Karpas-422 (cell line): Measurements from ENCODE around the gene MRAP. TPM values are rescaled to one million over a fixed set of nuclear protein-coding genes. Genes with fewer than 3 reads are reported as not detected.

ENCODE experiments used
- DNase-seq: peaks from one replicate; pipeline ENCODE4 v3.0.0-alpha.2; 2015
- H2AFZ ChIP-seq: fragments of 200-600 bp; sonication (generic); 2 replicates; pipeline ENCODE4 v1.6.1; 2014; ENCODE audit warnings: antibody characterized with exemption, low read length, mixed read lengths
- H3K27ac ChIP-seq: fragments of 200-600 bp; sonication (generic); 2 replicates; pipeline ENCODE4 v1.5.1; 2014; ENCODE audit warnings: mild to moderate bottlenecking, low read length, moderate library complexity
- H3K27me3 ChIP-seq: fragments of 200-600 bp; sonication (generic); 2 replicates; pipeline ENCODE4 v1.6.1; 2014; ENCODE audit warnings: low read length, mixed read lengths
- H3K36me3 ChIP-seq: fragments of 200-600 bp; sonication (generic); 2 replicates; pipeline ENCODE4 v1.6.1; 2014; ENCODE audit warnings: low read length, mixed read lengths; ENCODE audit not compliant: insufficient read depth
- H3K4me1 ChIP-seq: fragments of 200-600 bp; sonication (generic); 2 replicates; pipeline ENCODE4 v1.6.1; 2014; ENCODE audit warnings: mild to moderate bottlenecking, low read length, mixed read lengths
- H3K4me2 ChIP-seq: fragments of 200-600 bp; sonication (generic); 2 replicates; pipeline ENCODE4 v1.6.1; 2014; ENCODE audit warnings: low read length, low read depth, mild to moderate bottlenecking; ENCODE audit not compliant: poor library complexity, severe bottlenecking
- H3K4me3 ChIP-seq: fragments of 200-600 bp; sonication (generic); 2 replicates; pipeline ENCODE4 v1.5.1; 2014; ENCODE audit warnings: mild to moderate bottlenecking, antibody characterized with exemption, low read length, mixed read lengths
- H3K79me2 ChIP-seq: fragments of 200-600 bp; sonication (generic); 2 replicates; pipeline ENCODE4 v1.6.1; 2014; ENCODE audit warnings: mild to moderate bottlenecking, low read length, mixed read lengths
- H3K9ac ChIP-seq: fragments of 200-600 bp; sonication (generic); 2 replicates; pipeline ENCODE4 v1.6.0; 2014; ENCODE audit warnings: low read length
- H3K9me2 ChIP-seq: fragments of 200-600 bp; sonication (generic), shearing (Covaris generic); replicated peaks from 2 replicates; pipeline ENCODE4 v1.6.0; 2014; ENCODE audit warnings: mild to moderate bottlenecking, low read length, moderate library complexity; ENCODE audit not compliant: insufficient read depth
- H3K9me3 ChIP-seq: fragments of 300-700, 200-600 bp; sonication (generic); 2 replicates; pipeline ENCODE4 v1.6.1; 2014; ENCODE audit warnings: low read length, mixed read lengths
- H4K20me1 ChIP-seq: fragments of 200-600 bp; sonication (generic); 2 replicates; pipeline ENCODE4 v1.6.1; 2014; ENCODE audit warnings: mild to moderate bottlenecking, antibody characterized with exemption, low read length, low read depth; ENCODE audit not compliant: insufficient read depth
- total RNA-seq: library from RNA; depleted of rRNA; stranded (reverse); fragments of >200 nt; shearing (Covaris generic); gene quantifications from 2 replicates; pipeline ENCODE4 v1.2.3, GENCODE V29; 2014; ENCODE audit warnings: low replicate concordance

Gene MRAP
- total RNA-seq, 1 experiment from 2014 or later, result not detected

DNA sequence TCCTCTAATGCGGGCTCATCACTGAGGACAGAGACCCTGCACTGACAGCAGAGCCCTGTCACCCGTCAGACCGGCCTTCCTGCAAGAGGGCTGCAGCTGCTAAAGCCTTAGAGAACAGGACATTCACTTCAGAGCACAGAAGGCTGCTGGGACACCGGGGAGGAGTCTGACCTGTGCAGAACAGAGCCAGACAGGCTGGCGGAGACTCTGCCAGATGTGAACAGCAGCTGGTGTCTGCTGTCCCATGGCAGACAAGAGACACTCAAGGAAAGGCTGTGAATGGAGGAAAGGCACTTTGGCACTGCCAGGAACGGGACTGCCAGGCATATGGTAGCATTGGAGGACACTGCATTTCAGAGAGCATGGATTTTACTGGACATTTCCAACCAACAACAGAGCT lies 21.4 kb downstream of the MRAP start:
- Histone ChIP-seq H3K36me3 (peaks cover 24% of the 10 kb centered on the region), H3K27ac (no peak overlapping the region), H3K4me3 (no peak overlapping the region), H3K4me1 (no peaks in the 10 kb centered on the region), H3K9me2 (no peaks in the 10 kb centered on the region), H3K4me2 (no peak overlapping the region), H3K9me3 (no peaks in the 10 kb centered on the region), H2AFZ (no peak overlapping the region), H3K79me2 (no peaks in the 10 kb centered on the region), H4K20me1 (no peaks in the 10 kb centered on the region), H3K27me3 (no peaks in the 10 kb centered on the region), H3K9ac (no peak overlapping the region)
- DNase-seq, result no peak

DNA sequence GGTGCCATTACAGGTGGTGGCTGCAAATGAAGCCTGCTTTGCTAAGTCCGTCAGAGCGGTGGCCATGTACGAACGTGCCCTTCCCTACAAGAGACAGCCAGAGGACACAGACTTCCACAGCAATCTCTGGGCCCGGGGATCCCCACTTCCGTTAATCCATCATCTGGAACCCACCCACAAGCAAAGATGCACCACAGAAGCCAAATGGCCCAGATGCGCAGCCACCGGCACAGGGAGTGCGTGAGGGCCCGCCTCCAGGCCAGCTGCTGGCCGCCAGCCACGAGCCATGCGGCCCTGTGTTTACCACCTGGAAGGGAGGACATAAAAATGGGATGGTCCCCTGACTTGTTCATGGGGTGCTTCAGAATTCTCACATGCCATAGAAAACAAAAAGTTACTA lies 22.1 kb downstream of the MRAP start:
- no peaks in the 10 kb centered on the region for H3K27me3 ChIP-seq
- peaks cover 30% of the 10 kb centered on the region for H3K36me3 ChIP-seq
- no peaks in the 10 kb centered on the region for H3K9me2 ChIP-seq
- no peaks in the 10 kb centered on the region for H4K20me1 ChIP-seq
- DNase-seq, result no peak
- H3K9ac ChIP-seq, result no peak overlapping the region
- H3K4me1 ChIP-seq, result no peaks in the 10 kb centered on the region
- no peak overlapping the region for H3K27ac ChIP-seq
- no peaks in the 10 kb centered on the region for H3K79me2 ChIP-seq
- H3K4me3 ChIP-seq, result no peak overlapping the region
- no peak overlapping the region for H2AFZ ChIP-seq
- no peak overlapping the region for H3K4me2 ChIP-seq
- no peaks in the 10 kb centered on the region for H3K9me3 ChIP-seq

DNA sequence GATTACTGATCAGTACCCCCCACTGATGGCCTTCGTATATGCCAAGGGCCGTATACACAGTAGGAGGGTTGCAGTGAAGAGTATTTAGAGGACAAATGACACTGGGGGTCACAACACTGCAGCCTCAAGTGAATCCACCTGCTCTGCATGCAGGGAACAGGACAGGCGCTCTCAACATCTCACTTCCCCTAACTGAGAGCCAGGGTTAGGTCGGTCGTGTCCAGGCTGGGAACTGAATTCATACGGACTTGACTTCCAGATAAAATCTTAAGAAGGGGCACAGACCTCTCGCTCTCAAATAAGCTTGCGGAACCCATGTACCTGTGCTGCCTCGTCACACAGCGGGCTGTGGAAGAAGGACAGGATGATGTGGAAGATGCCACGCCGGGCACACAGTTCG lies 22.8 kb downstream of the MRAP start:
- Histone ChIP-seq H3K9me3 (no peaks in the 10 kb centered on the region), H3K27ac (no peak overlapping the region), H3K4me2 (no peak overlapping the region), H3K9me2 (no peaks in the 10 kb centered on the region), H3K4me1 (no peaks in the 10 kb centered on the region), H3K27me3 (no peaks in the 10 kb centered on the region), H4K20me1 (no peaks in the 10 kb centered on the region), H3K4me3 (no peak overlapping the region), H2AFZ (no peak overlapping the region), H3K36me3 (peaks cover 37% of the 10 kb centered on the region), H3K79me2 (no peaks in the 10 kb centered on the region), H3K9ac (no peak overlapping the region)
- no peak for DNase-seq

GRCh38 chr21:32322103-32322502 lies 23.4 kb downstream of the MRAP start:
- no peak overlapping the region for H3K4me2 ChIP-seq
- no peaks in the 10 kb centered on the region for H3K79me2 ChIP-seq
- no peaks in the 10 kb centered on the region for H4K20me1 ChIP-seq
- H3K27me3 ChIP-seq, result no peaks in the 10 kb centered on the region
- H3K36me3 ChIP-seq, result peaks cover 41% of the 10 kb centered on the region
- no peaks in the 10 kb centered on the region for H3K9me3 ChIP-seq
- no peak for DNase-seq
- no peak overlapping the region for H2AFZ ChIP-seq
- H3K4me1 ChIP-seq, result no peaks in the 10 kb centered on the region
- H3K9ac ChIP-seq, result no peak overlapping the region
- no peaks in the 10 kb centered on the region for H3K9me2 ChIP-seq
- no peak overlapping the region for H3K27ac ChIP-seq
- no peak overlapping the region for H3K4me3 ChIP-seq

- Histone ChIP-seq H3K9ac (no peak overlapping the region), H3K4me2 (no peak overlapping the region), H2AFZ (no peak overlapping the region), H3K4me3 (no peak overlapping the region), H3K9me2 (no peaks in the 10 kb centered on the region), H3K27me3 (no peaks in the 10 kb centered on the region), H3K9me3 (no peaks in the 10 kb centered on the region), H3K79me2 (no peaks in the 10 kb centered on the region), H3K27ac (no peak overlapping the region), H4K20me1 (no peaks in the 10 kb centered on the region), H3K36me3 (peaks cover 45% of the 10 kb centered on the region), H3K4me1 (no peaks in the 10 kb centered on the region)
- no peak for DNase-seq
These were observed 24.0 kb downstream of the MRAP start for GRCh38 chr21:32322676-32323075.

DNA sequence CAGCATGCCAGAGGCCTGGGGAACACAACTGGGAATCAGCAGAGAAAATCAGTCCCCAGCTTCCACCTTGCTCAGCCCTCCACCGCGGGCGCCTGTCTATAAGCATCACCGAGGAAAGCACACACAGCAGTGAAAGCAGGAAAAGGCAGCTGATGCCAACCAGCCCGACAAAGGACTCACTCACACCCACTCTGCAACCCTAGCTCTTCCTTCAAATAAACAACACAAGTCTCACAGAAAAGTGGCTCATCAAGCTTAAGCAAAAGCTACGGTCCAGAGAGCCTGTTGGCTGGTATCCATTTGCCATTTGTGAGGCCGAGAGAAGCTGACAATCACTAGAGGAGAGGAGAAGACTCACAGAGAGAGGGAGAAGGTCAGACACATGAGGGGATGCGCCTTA lies 27.1 kb downstream of the MRAP start:
- DNase-seq, result no peak
- no peak overlapping the region for H3K9ac ChIP-seq
- H3K27me3 ChIP-seq, result no peaks in the 10 kb centered on the region
- H3K79me2 ChIP-seq, result no peaks in the 10 kb centered on the region
- H4K20me1 ChIP-seq, result no peaks in the 10 kb centered on the region
- H3K9me2 ChIP-seq, result no peaks in the 10 kb centered on the region
- H2AFZ ChIP-seq, result no peak overlapping the region
- no peaks in the 10 kb centered on the region for H3K4me1 ChIP-seq
- no peak overlapping the region for H3K4me3 ChIP-seq
- no peaks in the 10 kb centered on the region for H3K9me3 ChIP-seq
- H3K36me3 ChIP-seq, result peaks cover 67% of the 10 kb centered on the region
- no peak overlapping the region for H3K27ac ChIP-seq
- no peak overlapping the region for H3K4me2 ChIP-seq

DNA sequence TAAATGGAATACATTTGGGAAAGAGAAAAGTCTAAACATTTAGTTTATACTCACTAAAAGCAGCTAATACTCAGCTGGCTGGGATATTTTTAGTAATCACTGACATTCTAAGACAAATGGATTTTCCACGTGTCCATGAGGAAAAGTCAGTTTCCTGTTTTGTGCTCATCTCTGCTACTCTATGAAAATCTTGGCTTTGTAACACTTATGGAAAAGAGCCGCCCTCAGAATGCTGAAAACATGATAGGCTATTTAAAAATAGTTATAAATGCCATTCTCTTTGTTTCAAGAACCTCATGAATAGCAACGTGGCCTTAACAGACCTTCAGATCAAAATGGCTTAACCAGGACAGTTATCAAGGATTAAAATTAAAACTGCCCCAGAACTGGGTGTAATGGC lies 29.9 kb downstream of the MRAP start:
- Histone ChIP-seq H3K4me2 (no peak overlapping the region), H2AFZ (no peak overlapping the region), H3K4me3 (no peak overlapping the region), H3K9ac (no peak overlapping the region), H3K9me3 (no peaks in the 10 kb centered on the region), H3K9me2 (no peaks in the 10 kb centered on the region), H3K4me1 (peaks cover 4% of the 10 kb centered on the region; the same call in 1 of the 2 replicates), H3K79me2 (0 out of 2 replicates have a peak, but pooled peaks cover 4% of the 10 kb centered on the region), H3K27ac (no peak overlapping the region), H3K36me3 (peaks cover 86% of the 10 kb centered on the region), H4K20me1 (no peaks in the 10 kb centered on the region), H3K27me3 (no peaks in the 10 kb centered on the region)
- DNase-seq, result no peak

DNA sequence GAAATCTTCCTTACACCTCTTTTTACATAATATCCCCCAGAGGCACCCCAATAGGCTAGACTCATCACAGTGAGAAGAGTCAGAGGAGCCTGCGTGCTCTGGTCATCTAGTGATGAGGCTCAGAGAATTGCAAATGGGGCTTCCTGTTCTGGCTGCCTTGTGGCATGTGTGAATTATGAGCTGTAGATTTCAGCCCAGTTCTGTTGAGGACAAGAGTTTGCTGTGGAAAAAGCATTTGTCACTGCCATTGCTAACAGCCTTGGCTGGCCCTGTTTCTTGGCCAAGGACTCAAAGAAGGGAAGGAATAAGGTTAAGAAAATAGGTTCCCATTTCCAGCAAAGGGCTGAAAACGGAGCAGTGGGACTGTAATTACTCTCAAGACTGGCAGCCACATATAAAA lies 30.7 kb downstream of the MRAP start:
- H2AFZ ChIP-seq, result no peak overlapping the region
- H4K20me1 ChIP-seq, result no peaks in the 10 kb centered on the region
- H3K36me3 ChIP-seq, result peaks cover 89% of the 10 kb centered on the region
- no peak overlapping the region for H3K4me3 ChIP-seq
- no peak overlapping the region for H3K9ac ChIP-seq
- DNase-seq, result no peak
- H3K4me1 ChIP-seq, result peaks cover 4% of the 10 kb centered on the region; the same call in 1 of the 2 replicates
- 0 out of 2 replicates have a peak, but pooled peaks cover 4% of the 10 kb centered on the region for H3K79me2 ChIP-seq
- no peaks in the 10 kb centered on the region for H3K9me2 ChIP-seq
- H3K27ac ChIP-seq, result no peak overlapping the region
- no peak overlapping the region for H3K4me2 ChIP-seq
- H3K27me3 ChIP-seq, result no peaks in the 10 kb centered on the region
- H3K9me3 ChIP-seq, result no peaks in the 10 kb centered on the region

DNA sequence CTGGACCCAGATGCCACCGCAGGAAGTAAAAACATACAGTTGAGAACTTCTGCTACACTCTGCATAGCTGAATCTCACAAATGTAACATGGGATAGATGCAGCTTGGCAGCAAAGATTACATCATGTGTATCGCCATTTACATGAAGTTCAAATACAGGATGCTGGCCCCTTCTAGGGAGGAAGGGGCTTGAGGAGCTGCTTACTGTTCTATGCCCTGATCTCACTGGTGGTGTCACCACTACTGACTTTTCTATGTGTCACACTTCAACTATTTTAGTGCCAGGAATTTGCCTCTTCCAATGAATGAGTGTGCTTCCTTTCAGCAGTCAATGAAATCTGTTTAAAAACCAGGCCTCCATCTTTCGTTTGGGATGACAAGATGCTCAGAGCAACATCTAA lies 31.1 kb downstream of the MRAP start:
- H3K4me1 ChIP-seq, result peaks cover 4% of the 10 kb centered on the region; the same call in 1 of the 2 replicates
- H3K27ac ChIP-seq, result no peak overlapping the region
- H3K9ac ChIP-seq, result no peak overlapping the region
- H3K9me2 ChIP-seq, result no peaks in the 10 kb centered on the region
- H3K36me3 ChIP-seq, result peaks cover 89% of the 10 kb centered on the region
- no peak overlapping the region for H2AFZ ChIP-seq
- no peaks in the 10 kb centered on the region for H3K27me3 ChIP-seq
- DNase-seq, result no peak
- no peaks in the 10 kb centered on the region for H4K20me1 ChIP-seq
- no peak overlapping the region for H3K4me2 ChIP-seq
- no peaks in the 10 kb centered on the region for H3K9me3 ChIP-seq
- H3K79me2 ChIP-seq, result 0 out of 2 replicates have a peak, but pooled peaks cover 4% of the 10 kb centered on the region
- no peak overlapping the region for H3K4me3 ChIP-seq
